Upper lobe of left lung (tissue), 4 donors: ENCODE results near the gene INPP4B.

Experiments used
- CTCF ChIP-seq, 6 experiments: fragments of 450-650 bp in 4 of 6; fragments of 200-600 bp in 2 of 6; sonication (generic) in 2 of 6; IDR thresholded peaks; one replicate each; pipeline ENCODE4 v1.5.1; 2016 to 2019; ENCODE audit warnings: antibody characterized with exemption in 6 of 6
- POLR2A ChIP-seq, 4 donors: fragments of 450-650 bp; IDR thresholded peaks; one replicate each; pipeline ENCODE4 v1.5.1; 2016 to 2017; ENCODE audit warnings: antibody characterized with exemption in 4 of 4, mild to moderate bottlenecking in 2 of 4
- POLR2AphosphoS5 ChIP-seq, 2 donors: sonication (generic); formaldehyde crosslinking; IDR thresholded peaks; one replicate each; pipeline ENCODE4 v1.5.1; 2017; ENCODE audit warnings: antibody characterized with exemption in 2 of 2

- no peak for TF ChIP-seq CTCF (IDR thresholded peaks at IDR 0.05)
- no peak for TF ChIP-seq POLR2AphosphoS5 (IDR thresholded peaks at IDR 0.05)
- no peak for TF ChIP-seq POLR2A (IDR thresholded peaks at IDR 0.05)
These were observed 438.5 kb downstream of the INPP4B start for GRCh38 chr4:142407596-142407995.
